NCI-H1092 (cell line): Measurements from ENCODE around the gene MT3.
"Not testable (repeated sequence)": the region's sequence is repeated elsewhere in the genome, so short reads cannot be mapped to it uniquely, and the experiment has no call there.

ENCODE experiments used
- DNase-seq: peaks from one replicate; lab custom pipeline; 2025; lab: John Stamatoyannopoulos, UW

MT3 gene

GRCh38 chr16:56580391-56581048, 8.8 kb upstream of the MT3 start:
- no peak for DNase-seq

DNA sequence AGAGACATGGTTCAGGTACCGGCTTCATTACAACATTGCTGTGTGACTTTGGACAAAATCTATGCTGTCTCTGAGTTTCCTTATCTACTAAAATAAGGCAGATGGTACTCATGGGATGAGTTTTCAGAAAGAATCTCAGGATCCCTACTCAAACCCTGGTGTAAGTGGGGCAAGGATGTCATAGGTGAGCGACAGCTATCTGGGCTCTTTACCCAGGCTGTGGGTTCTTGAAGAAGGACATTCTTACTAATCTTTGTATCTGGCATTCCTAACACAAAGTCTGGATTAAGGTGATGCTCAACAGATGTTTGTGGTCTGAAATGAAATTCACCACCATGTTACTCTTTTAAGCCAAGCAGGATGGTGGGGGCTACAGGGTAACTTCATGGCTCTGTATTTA, 6.4 kb upstream of the MT3 start:
- DNase-seq: not testable (repeated sequence)

DNA sequence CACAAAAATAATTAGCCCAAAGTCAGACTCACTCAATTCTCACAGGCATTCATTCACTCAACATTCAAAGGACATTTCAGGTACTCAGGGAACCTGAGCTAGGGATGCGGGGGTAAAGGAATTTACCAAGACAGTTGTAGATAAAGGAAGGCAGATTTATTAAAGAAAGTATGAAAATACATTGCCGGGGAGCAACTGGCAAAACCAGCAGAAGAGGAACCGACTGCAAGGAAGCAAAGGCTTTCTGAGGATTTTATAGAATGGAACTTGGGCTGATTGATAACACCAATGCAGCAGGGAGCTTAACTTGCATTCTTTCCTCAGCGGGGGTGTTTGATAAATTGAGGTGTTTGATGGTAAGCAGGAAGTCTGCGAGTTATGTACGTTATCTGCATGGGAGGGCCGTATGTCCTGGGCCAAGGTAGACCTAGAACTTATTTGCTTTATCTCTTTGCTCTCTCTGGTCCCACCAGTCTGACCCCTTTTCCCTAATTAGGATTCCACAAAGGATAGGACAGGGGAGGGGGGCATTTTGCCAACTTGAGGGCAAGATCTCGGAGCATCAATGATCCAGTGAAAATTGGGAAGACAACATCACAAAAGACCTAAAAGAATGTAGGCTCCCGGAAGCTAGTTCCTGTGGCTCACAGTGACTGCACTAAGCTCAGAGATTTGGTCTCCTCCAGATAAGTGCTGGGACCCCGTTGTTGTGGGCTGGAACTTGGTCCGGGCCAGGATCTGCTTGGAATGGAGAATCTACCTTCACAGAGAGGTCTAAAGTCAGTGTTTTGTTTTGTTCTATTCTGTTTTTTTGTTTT, 5.8 kb upstream of the MT3 start:
- no peak for DNase-seq

GRCh38 chr16:56584276-56584675, 5.1 kb upstream of the MT3 start:
- no peak for DNase-seq

DNA sequence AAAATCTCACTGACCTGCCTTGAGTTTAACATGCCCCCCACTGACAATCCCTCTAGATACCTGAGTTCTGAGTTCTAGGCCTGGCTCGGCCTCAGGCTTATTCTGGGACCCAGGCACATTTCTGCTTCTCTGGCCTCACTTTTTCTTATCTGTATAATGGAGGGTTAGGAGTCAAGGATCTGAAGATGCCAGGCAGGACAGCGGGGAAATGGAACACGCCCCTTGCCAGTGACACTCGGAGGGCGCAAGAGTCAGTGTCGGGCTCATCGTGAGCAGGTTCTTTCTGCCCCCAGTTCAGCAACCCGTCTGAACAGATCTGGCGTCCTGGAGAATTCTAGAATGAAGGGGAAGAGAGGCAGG, 567 bp upstream of the MT3 start:
- no peak for DNase-seq

GRCh38 chr16:56591377-56592060, 2.2 kb downstream of the MT3 start:
- DNase-seq: no peak

DNA sequence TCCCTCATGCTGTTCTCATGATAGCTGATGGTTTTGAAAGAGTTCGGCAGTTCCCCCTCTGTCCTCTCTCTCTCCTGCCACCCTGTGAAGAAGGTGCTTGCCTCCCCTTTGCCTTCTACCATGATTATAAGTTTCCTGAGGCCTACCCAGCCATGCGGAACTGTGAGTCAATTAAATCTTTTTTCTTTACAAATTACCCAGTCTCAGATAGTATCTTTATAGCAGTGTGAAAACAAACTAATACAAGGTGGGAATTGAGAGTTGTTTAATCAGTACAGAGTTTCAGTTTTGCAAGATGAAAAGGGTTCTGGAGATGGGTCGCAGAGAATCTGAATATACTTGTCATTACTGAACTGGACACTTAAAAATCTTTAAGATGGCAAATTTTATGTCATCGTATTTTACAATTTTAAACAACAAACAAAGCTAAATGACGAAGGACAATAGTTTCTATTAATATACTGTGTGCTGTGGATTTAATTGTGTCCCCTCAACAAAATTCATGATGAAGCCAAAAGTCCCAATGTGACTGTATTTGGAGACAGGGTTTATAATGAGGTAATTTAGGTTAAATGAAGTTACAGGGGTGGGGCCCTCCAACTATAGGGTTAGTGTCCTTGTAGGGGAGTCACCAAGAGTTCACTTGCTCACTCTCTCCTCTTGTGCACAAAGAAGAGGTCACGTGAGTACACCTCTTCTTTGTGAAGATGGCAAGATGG, 4.4 kb downstream of the MT3 start:
- DNase-seq: no peak

DNA sequence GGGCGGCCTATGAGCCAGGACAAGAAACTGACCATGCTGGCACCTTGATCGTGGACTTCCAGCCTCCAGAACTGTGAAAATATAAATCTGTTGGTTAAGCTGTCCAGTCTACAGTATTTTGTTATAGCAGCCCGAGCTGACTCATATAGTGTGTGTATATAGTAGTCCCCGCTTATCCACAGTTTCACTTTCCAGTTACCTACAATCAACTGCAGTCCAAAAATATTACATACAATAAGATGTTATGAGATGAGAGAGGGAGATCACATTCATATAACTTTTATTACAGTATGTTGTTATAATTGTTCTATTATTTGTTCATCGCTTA, 4.9 kb downstream of the MT3 start:
- DNase-seq: no peak

DNA sequence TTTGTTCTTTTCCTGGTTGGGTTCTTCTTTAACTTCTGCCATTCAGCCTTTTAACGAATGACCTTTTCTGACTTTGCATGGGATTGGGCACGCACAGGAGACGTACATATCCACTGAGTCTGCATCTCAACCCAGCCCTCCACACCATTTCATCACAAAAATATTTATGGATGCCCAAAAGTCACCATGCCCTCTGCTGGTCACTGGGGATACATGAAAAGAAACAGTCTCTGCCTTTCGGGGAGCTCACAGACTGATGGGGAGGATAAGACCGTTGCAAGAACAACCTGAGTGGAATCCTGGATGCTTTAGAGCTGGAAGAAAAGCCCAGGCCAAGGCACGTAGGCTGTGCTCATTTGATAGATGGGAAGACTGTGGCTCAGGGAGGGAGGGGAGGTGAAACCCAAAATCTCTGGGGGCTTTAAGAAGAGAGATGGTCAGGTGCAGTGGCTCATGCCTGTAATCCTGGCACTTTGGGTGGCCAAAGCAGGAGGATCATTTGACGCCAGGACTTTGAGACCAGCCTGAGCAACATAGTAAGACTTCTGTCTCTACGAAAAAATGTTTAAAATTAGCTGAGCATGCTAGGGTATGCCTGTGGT, 11.2 kb downstream of the MT3 start:
- peak; percentile 26 for DNase-seq

DNA sequence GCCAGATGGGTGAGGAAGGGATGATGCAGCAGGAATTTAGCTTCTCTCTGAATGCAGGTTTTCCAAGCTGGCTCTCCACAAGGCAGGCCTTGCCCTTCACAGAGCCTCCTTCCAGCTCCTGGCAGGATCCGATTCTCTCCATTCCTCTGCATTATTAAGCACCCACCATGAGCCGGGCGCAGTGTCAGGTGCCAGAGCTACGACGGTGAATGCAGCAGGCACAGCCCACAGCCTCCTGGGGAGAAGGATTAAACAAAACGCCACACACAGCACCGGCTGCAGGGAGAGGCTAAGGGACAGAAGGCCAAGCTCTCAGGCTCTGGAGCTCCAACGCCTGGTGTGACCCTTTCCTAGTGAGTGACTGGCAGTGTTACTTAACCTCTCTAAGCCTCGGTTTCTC, 12.0 kb downstream of the MT3 start:
- no peak for DNase-seq

- DNase-seq: peak; percentile 24
Measured at GRCh38 chr16:56603589-56603988, 14.3 kb downstream of the MT3 start.

GRCh38 chr16:56604966-56605365, 15.6 kb downstream of the MT3 start:
- no peak for DNase-seq

- no peak for DNase-seq
Measured at GRCh38 chr16:56605475-56605874, 16.1 kb downstream of the MT3 start.

DNA sequence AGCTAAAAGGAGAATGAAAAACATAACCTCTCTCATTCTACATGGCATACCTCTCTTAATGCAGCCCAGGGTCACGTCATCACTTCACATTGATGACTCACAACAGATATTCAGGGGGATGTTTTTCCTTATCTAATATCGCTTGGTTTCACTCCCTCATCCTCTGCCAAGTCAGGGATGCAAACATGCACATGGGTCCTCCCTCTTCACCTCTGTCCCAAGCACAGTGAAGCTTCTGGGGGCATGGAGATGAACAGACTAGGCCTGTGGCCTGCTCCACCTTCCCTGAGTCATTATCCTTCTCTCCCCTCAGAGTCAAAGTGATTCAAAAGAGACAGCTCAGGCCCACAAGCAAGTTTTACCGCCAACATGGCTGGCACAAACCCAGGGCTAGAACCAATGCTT, 16.7 kb downstream of the MT3 start:
- DNase-seq: no peak

GRCh38 chr16:56606476-56607108, 17.3 kb downstream of the MT3 start:
- peak; percentile 51 for DNase-seq

DNA sequence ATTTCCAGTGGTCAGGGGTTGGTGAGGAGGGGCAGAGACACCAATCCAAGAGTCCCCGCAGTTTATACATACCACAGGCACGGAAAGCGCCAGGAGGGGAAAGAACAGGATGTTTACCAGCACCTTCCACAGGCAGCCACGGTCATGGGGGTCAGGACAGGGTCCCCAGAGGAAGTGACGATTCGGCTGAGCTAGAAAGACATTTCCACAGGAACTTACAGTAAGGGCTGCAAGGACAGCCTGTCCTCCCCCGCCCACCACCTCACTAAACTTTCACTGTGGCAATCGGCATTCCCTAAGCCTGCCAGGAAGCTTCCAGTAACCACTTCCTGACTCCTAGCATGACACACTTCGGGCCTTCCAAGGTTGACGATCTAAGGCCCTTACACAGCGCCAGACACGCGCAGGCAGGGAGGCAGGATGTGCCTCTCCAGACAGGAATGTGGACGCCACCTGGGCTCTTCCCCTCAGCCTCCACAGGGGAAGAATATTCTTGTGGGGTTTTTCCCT, 17.8 kb downstream of the MT3 start:
- no peak for DNase-seq

- no peak for DNase-seq
Measured at GRCh38 chr16:56607675-56608042, 18.3 kb downstream of the MT3 start.

- DNase-seq: peak; percentile 8
Measured at GRCh38 chr16:56608043-56608875, 18.9 kb downstream of the MT3 start, which contains the start of gene MT2A. TSS of gene MT2A (plus strand) at chr16:56608584. CDS start at chr16:56608656, 72 bp downstream.

DNA sequence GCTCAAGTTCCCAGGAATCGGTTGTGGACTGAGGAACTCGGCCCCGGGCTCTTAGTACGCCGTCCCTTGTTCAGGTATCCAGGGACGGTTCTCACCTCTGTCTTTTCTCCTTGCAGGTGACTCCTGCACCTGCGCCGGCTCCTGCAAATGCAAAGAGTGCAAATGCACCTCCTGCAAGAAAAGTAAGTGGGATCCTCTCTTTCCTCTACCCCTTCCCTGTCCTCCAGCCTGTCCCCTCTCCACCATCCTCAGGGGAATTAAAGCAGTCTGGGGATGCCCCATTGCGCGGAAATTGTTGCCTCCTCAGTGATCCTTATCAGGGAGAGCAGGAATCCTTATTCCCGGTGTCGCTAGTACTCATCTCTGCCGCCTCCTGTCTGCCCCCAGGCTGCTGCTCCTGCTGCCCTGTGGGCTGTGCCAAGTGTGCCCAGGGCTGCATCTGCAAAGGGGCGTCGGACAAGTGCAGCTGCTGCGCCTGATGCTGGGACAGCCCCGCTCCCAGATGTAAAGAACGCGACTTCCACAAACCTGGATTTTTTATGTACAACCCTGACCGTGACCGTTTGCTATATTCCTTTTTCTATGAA, 19.6 kb downstream of the MT3 start:
- DNase-seq: no peak

GRCh38 chr16:56609463-56609921, 20.2 kb downstream of the MT3 start:
- peak; percentile 34 for DNase-seq
